T-helper 2 cell treated with Interferon-gamma antibody and Interleukin-4, amounts not matched to agents 5 μg/mL and 100 μg/mL, for 36 hours (primary cell): ENCODE data around the gene CNTN4.

Source experiments
- DNase-seq: peaks from one replicate; pipeline ENCODE4 v3.0.0; 2021; ENCODE audit warnings: low spot score
- H3K27ac Mint-ChIP-seq: one replicate; pipeline ENCODE4 v1.8.0; 2021; ENCODE audit warnings: mild to moderate bottlenecking, mixed read lengths
- H3K27me3 Mint-ChIP-seq: one replicate; pipeline ENCODE4 v1.8.0; 2021; ENCODE audit warnings: low read depth, mixed read lengths
- H3K36me3 Mint-ChIP-seq: one replicate; pipeline ENCODE4 v1.8.0; 2021; ENCODE audit warnings: low read depth, mixed read lengths
- H3K4me1 Mint-ChIP-seq: one replicate; pipeline ENCODE4 v1.8.0; 2021; ENCODE audit warnings: low read depth, mixed read lengths
- H3K4me3 Mint-ChIP-seq: one replicate; pipeline ENCODE4 v1.8.0; 2022; ENCODE audit warnings: mild to moderate bottlenecking, moderate library complexity, mixed read lengths
- H3K9me3 Mint-ChIP-seq: one replicate; pipeline ENCODE4 v1.8.0; 2021; ENCODE audit warnings: mixed read lengths

Gene CNTN4

DNA sequence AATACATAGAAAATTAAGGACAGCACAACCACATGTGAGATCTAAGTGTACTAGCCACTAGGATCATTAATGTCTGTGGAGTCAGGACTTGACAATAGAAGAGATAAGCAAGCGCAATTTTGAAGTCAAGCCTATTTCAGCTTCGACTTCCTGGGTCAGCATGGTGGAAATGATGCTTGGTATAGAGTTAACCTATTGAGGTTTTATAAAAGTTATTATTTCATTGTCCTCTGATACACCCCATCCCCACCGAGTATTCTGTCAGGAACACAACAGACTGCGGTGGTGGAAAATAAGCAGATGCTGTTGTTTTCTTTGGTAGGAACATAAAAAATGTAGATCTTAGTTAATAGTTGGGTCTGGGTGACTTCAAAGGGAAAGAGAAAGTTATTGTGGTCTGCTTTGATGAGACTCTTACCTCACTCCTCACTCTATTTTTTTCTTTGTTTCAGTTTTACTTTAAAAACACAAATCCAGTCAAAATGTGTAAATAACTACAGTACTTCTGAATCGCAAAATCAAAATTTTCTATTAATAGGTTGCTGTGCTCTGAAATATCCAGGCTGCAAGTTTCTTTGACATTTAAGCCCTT lies 929.4 kb downstream of the CNTN4 start:
- peaks cover 8% of the 10 kb centered on the region for H3K4me1 Mint-ChIP-seq
- H3K27ac Mint-ChIP-seq, result no peak overlapping the region

DNA sequence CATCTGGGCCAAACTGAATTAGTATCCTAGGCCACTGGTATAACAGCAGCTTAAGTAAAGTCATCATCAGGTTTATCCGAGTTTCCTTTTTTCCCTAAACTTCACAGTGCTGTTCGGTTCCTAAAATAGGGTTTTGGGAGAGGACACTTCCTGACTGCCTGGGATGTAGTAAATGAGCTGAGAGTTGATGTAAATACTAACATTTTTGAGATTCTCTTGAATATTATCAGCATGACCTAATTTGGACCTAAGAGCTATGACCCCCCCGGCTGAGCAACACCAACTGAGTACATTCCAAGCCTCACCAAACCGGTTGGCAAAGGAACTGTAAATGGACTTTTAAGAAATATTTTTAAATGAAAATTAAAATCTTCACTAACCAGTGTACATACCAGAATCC lies 932.7 kb downstream of the CNTN4 start:
- H3K27me3 Mint-ChIP-seq, result no peaks in the 10 kb centered on the region
- H3K4me3 Mint-ChIP-seq, result no peak overlapping the region
- H3K27ac Mint-ChIP-seq, result no peak overlapping the region
- peaks cover 8% of the 10 kb centered on the region for H3K4me1 Mint-ChIP-seq
- H3K36me3 Mint-ChIP-seq, result no peaks in the 10 kb centered on the region
- H3K9me3 Mint-ChIP-seq, result no peaks in the 10 kb centered on the region
- DNase-seq, result no peak

More for the DNA sequence above, 929.4 kb downstream of the CNTN4 start:
- no peaks in the 10 kb centered on the region for H3K9me3 Mint-ChIP-seq
- peak overlapping the region; percentile 37 for H3K4me3 Mint-ChIP-seq
- H3K27me3 Mint-ChIP-seq, result peaks cover 7% of the 10 kb centered on the region
- no peaks in the 10 kb centered on the region for H3K36me3 Mint-ChIP-seq
- no peak for DNase-seq

DNA sequence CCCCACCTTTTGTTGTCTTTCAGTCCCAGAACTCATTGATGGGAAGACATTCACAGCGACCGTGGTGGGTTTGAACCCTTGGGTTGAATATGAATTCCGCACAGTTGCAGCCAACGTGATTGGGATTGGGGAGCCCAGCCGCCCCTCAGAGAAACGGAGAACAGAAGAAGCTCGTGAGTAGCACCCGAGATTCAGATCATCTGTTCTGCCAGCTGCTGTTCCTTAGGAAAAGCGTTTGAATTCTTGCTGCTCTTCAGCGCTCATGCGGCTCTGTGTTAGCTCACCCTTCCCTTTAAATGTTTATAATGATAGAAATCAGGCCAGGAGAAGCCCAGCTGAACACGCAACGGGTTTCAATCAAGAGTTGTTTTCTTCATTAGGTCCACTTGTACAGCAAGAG lies 938.5 kb downstream of the CNTN4 start:
- H3K9me3 Mint-ChIP-seq, result no peaks in the 10 kb centered on the region
- H3K27me3 Mint-ChIP-seq, result no peaks in the 10 kb centered on the region

DNA sequence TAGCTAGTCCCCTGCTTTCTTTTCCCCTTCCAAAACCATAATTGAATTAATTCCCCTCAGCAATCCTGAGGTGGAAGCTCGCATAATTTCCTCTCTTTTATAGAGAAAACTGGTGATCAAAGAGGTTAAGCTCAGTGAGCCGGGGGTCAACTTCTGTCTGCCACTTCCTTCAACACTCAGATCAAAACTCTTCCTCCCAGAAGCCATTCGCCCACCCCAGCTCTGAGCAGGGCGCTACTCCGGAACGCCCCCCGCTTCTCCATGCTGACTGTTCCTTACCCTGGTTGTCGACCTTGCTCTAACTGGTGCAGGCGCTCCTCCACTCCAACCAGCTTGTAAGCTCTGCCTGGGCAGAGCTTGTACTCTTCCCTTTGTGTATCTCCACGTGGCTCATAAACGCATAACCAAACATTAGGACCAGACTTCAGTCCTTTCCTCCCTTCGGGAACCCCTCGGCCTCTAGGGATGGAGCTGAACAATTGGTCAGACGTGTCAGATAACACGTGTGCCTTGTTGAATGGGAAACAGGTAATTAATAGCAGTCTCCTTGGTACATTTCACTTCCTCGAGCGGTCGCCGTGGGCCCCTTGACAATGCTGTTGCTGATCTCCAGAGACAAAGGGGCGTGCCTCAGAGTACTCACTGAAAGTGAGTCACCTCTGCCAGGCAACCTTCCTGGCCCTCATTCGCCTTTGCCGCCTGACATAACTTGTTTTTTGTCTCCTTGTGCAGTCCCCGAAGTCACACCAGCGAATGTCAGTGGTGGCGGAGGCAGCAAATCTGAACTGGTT lies 939.7 kb downstream of the CNTN4 start:
- Mint-ChIP-seq H3K36me3 (no peaks in the 10 kb centered on the region), H3K27me3 (no peaks in the 10 kb centered on the region), H3K27ac (no peak overlapping the region), H3K4me1 (no peaks in the 10 kb centered on the region), H3K9me3 (no peaks in the 10 kb centered on the region), H3K4me3 (no peak overlapping the region)
- DNase-seq, result no peak

More for the DNA sequence above, 938.5 kb downstream of the CNTN4 start:
- no peaks in the 10 kb centered on the region for H3K4me1 Mint-ChIP-seq
- H3K4me3 Mint-ChIP-seq, result no peak overlapping the region
- H3K36me3 Mint-ChIP-seq, result no peaks in the 10 kb centered on the region
- H3K27ac Mint-ChIP-seq, result no peak overlapping the region
- DNase-seq, result no peak

DNA sequence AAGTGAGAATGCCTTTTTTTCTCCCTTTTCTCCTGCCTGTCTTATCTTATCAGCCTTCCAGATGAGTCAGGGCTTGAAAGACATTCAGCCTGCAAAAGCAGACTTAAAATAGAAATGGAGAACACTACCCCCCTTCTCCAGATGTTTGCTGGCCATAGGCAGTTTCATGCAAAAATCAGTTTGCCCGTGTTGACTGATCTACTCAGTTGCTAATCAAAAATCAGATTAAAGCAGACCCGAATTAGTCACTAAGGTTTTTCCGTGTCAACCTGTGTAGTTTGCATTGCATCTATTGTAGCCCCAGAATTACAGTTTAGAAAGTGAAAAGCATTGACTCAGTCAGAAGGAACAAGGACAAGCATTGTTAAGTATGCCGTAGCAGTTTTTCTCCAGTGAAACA lies 955.3 kb downstream of the CNTN4 start:
- Mint-ChIP-seq H3K36me3 (no peaks in the 10 kb centered on the region), H3K9me3 (no peaks in the 10 kb centered on the region), H3K4me3 (no peak overlapping the region), H3K27me3 (no peaks in the 10 kb centered on the region), H3K27ac (no peak overlapping the region), H3K4me1 (no peaks in the 10 kb centered on the region)
- no peak for DNase-seq

DNA sequence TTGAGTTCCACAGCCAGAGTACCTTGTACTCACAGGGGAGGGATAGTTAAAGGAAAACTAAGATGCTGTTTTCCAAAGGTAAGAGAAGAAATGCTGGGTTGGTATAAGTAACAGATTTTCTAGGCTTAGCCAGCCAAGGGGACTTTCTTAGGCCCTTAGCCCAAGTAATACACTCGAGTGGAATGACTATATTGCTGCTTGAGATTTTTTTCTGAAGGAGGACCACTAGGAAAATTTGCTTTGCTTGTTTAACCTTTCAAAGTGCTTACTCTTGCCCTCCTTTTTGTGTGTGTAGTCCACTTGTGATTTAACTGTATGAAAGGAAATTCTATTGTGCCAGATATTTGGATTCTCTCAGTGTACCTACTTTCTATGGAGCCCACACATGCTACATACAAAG lies 961.0 kb downstream of the CNTN4 start:
- DNase-seq, result no peak
- Mint-ChIP-seq H3K27me3 (no peaks in the 10 kb centered on the region), H3K27ac (no peak overlapping the region), H3K4me3 (no peak overlapping the region), H3K4me1 (no peaks in the 10 kb centered on the region), H3K36me3 (no peaks in the 10 kb centered on the region), H3K9me3 (no peaks in the 10 kb centered on the region)

DNA sequence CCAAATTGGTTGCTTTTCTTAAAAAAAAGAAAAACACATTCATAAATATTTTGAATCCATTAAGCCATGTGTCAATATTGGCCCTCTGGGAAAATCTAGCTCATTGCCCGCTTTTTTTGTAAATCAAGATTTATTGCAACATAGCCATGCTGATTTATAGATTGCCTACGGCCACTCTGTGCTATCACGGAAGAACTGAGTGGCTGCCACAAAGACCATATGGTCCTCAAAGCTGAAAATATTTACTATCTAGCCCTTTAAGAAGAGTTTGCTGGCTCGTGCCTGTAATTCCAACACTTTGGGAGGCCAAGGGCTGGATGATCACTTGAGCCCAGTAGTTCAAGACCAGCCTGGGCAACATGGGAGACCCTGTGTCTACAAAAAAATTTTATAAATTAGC lies 965.6 kb downstream of the CNTN4 start:
- H3K36me3 Mint-ChIP-seq, result no peaks in the 10 kb centered on the region

DNA sequence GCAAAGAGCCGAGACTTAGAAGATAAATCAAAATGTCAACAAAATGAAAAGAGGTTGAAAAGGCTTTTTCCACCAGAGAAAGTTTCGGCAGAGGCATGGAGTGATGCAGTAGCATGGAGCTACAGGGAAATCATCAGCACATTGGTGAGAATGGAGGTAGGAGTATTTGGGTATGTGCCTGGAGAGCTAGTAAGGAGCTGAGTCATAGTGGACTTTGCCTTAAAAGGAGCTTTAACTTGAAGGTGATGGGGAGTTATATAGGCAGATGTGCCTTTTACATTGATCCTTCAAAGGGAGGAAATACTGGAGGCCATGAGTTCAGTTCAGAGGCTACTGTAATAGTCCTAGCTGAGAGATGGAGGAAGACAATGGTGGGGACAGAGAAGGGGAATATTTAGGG lies 967.2 kb downstream of the CNTN4 start:
- Mint-ChIP-seq H3K27ac (no peak overlapping the region), H3K4me3 (no peak overlapping the region), H3K4me1 (no peaks in the 10 kb centered on the region), H3K36me3 (no peaks in the 10 kb centered on the region), H3K27me3 (no peaks in the 10 kb centered on the region), H3K9me3 (no peaks in the 10 kb centered on the region)
- DNase-seq, result no peak

More for the DNA sequence above, 965.6 kb downstream of the CNTN4 start:
- H3K4me1 Mint-ChIP-seq, result no peaks in the 10 kb centered on the region
- H3K27me3 Mint-ChIP-seq, result no peaks in the 10 kb centered on the region
- no peak for DNase-seq
- no peak overlapping the region for H3K27ac Mint-ChIP-seq
- H3K4me3 Mint-ChIP-seq, result no peak overlapping the region
- no peaks in the 10 kb centered on the region for H3K9me3 Mint-ChIP-seq

DNA sequence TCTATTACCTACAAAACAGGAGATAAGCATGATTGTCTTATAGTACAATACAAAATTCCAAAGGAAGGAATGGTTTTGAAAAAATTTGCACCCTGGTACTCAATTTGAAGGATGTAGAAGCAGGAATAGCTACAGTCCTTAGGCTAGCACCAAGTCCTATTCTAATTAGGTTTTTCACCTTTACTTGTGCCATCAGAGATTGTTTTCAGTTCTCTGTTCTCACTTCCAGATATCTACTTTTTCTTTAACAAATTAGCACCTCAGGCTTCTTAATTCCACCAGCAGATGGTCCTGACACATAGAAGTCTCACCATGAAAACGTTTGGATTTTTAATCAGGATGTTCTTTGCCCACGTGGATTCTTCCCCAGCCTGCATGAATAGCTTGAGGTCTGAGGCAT lies 967.7 kb downstream of the CNTN4 start:
- Mint-ChIP-seq H3K27me3 (no peaks in the 10 kb centered on the region), H3K4me3 (no peak overlapping the region), H3K4me1 (no peaks in the 10 kb centered on the region), H3K36me3 (no peaks in the 10 kb centered on the region), H3K27ac (no peak overlapping the region), H3K9me3 (no peaks in the 10 kb centered on the region)
- no peak for DNase-seq

DNA sequence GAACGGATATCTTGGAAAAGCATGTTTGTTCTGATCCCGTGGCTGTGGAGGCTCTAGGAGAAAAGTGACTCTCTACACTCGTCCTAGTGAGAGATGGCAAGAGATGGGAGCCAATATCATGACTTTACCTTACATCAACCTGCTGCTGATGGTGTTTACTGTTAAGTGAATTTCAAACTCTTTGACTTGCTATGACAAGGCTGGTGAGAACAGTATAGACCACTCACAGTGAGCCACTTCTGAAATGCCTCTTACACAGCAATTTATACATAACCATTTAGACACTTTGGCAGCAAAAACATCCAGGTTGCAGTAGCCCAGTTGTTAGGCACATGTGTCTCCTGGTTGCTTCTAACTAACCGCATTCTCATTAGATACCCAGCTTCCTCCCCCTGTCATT lies 968.2 kb downstream of the CNTN4 start:
- Mint-ChIP-seq H3K27me3 (no peaks in the 10 kb centered on the region), H3K4me3 (no peak overlapping the region), H3K4me1 (no peaks in the 10 kb centered on the region), H3K36me3 (no peaks in the 10 kb centered on the region), H3K9me3 (no peaks in the 10 kb centered on the region), H3K27ac (no peak overlapping the region)
- DNase-seq, result no peak

DNA sequence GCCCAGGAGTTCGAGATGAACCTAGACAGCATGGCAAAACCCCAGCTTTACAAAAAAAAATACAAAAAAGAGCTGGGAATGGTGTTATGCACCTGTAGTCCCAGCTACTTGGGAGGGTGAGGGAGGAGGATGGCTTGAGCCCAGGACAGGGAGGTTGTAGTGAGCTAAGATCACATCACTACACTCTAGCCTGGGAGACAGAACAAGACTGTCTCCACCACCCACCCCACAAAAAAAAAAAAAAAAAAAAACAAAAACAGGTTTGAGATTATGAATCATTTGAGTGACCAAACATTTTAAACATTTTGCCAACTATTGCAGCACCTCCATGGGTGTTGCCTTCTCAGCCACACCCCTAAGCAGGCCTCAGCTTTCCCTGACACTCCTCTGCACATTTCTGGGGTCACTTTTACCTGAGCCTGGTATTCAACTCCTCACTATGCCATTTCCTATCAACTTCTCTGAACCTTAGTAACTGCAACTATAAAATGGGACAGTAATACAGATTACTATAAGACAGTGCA lies 969.8 kb downstream of the CNTN4 start:
- Mint-ChIP-seq H3K4me1 (no peaks in the 10 kb centered on the region), H3K9me3 (no peaks in the 10 kb centered on the region), H3K27ac (no peak overlapping the region), H3K36me3 (no peaks in the 10 kb centered on the region), H3K4me3 (no peak overlapping the region), H3K27me3 (no peaks in the 10 kb centered on the region)
- DNase-seq, result no peak

DNA sequence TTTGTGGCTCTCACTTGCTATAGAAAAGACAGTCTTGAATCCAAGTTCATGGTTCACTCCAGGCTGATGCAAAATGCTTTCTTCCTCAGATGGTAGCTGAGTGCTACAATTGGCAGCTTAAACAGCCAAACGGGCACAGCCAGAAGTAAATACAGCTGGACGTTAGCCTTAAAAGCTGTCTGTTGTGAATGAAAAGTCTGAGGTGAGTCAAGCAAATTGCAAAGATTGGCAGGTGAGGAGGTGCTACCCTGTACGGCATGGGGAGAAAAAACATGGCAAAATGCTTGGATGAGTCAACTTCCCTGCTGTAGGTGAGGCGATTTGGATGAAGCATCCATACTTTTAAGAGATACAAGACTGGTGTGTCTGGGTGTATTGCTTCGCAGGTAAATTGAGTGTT lies 971.1 kb downstream of the CNTN4 start:
- H3K4me3 Mint-ChIP-seq, result no peak overlapping the region
- no peaks in the 10 kb centered on the region for H3K27me3 Mint-ChIP-seq
- H3K4me1 Mint-ChIP-seq, result no peaks in the 10 kb centered on the region
- no peak overlapping the region for H3K27ac Mint-ChIP-seq
- H3K9me3 Mint-ChIP-seq, result no peaks in the 10 kb centered on the region
- no peaks in the 10 kb centered on the region for H3K36me3 Mint-ChIP-seq
- DNase-seq, result no peak

DNA sequence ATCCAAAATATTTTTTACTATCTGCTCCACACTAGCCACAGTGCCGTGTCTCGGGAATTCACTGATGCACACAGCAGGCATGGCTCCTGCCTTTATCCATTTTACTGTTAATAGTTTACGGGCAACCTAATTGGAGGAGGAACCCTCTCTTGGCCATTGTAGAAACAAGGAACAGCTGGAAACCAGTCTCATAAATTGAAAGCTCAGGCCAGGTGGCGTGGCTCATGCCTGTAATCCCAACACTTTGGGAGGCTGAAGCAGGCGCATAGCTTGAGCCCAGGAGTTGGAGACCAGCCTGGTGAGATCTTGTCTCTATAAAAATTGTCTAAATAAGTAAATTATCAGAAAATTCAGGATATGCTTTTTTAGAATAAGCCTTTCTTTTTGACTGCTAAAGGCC lies 972.5 kb downstream of the CNTN4 start:
- no peak for DNase-seq
- Mint-ChIP-seq H3K36me3 (no peaks in the 10 kb centered on the region), H3K9me3 (no peaks in the 10 kb centered on the region), H3K27ac (no peak overlapping the region), H3K4me1 (no peaks in the 10 kb centered on the region), H3K27me3 (no peaks in the 10 kb centered on the region), H3K4me3 (no peak overlapping the region)

DNA sequence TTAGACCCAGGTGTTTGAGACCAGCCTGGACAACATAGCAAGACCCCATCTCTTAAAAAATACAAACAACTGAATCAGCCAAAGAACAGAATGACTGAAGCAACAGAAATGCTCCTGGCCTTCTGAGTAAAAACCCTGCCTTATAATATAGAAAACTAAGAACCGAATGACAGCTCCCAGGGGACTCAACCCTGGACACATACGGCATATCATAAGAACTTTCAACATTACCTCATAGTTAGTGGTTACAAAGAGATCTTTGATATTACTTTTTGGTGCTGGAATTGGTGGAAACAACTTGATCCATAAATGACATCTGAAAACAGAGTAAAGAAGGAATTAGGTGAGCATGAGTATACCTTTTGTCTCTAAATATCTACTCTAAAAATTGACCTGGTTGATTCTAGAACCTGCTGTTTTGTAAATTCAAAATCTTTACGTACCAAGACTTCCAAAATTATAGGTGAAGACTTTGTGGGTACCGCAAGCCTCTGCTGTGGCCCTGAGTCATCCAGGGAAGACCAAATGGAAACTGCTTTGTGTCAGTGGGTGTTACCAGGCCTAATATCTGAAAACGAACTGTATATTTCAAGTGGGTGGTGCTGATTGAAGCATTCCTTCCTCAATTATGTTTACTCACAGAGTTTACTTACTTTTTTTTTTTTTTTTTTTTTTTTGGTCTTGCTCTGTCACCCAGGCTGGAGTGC lies 976.0 kb downstream of the CNTN4 start:
- Mint-ChIP-seq H3K27ac (no peak overlapping the region), H3K4me1 (no peaks in the 10 kb centered on the region), H3K4me3 (no peak overlapping the region), H3K9me3 (no peaks in the 10 kb centered on the region), H3K27me3 (no peaks in the 10 kb centered on the region), H3K36me3 (no peaks in the 10 kb centered on the region)
- DNase-seq, result no peak
